NCI-H187 (cell line): ENCODE results near the gene RTP1.

Experiments used
- DNase-seq, 2 experiments: peaks; one replicate each; lab custom pipeline; 2025; lab: John Stamatoyannopoulos, UW

RTP1 gene

GRCh38 chr3:187242435-187242834 is 45.1 kb downstream of the RTP1 start:
- no peak for DNase-seq

GRCh38 chr3:187242900-187243299 is 45.6 kb downstream of the RTP1 start:
- no peak for DNase-seq

GRCh38 chr3:187243933-187244524 is 46.7 kb downstream of the RTP1 start:
- DNase-seq = no peak

- DNase-seq = no peak
These were observed 50.1 kb downstream of the RTP1 start for GRCh38 chr3:187247398-187247797.
